Embryonic facial prominence (tissue), 1 donor: ENCODE measurements around the gene DLEC1.

Source experiments
- DNase-seq: peaks from one replicate; pipeline ENCODE4 v3.0.0-alpha.2; 2016; ENCODE audit errors: extremely low spot score

The DLEC1 gene

DNA sequence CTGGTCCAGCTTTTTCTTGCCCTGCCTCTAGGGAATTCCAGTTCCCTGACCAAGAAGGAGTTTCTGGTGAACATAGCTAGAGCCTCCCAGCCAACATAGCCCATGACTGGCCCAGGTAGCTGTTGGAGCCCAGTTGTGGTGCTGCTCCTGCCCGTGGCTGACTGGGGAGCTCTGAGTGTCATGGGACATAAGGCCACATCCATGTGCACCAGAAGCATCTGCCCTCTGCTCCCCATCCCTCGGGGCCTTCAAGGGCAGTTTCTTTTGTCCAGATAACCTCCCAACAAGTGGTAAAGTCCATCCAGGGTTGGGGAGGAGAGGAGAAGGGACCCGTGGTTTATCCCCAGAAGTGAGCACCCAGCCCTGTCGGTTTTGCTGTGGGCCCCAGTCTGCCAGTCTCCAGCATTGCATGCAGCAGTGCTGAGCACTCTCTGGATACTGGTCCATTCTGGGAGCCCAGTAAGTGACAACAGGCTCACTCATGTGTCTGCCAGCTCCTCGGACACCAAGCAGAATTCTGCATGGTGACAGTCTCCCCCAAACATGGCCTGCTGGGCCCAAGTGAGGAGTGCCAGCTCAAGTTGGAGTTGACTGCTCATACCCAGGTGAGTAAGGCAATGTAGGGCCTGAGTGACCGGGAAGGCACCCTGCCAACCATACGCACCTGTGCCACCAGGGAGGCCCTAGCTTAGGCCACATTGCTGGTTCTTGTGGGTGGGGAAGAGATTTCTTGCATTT lies 69.1 kb downstream of the DLEC1 start:
- no peak for DNase-seq

DNA sequence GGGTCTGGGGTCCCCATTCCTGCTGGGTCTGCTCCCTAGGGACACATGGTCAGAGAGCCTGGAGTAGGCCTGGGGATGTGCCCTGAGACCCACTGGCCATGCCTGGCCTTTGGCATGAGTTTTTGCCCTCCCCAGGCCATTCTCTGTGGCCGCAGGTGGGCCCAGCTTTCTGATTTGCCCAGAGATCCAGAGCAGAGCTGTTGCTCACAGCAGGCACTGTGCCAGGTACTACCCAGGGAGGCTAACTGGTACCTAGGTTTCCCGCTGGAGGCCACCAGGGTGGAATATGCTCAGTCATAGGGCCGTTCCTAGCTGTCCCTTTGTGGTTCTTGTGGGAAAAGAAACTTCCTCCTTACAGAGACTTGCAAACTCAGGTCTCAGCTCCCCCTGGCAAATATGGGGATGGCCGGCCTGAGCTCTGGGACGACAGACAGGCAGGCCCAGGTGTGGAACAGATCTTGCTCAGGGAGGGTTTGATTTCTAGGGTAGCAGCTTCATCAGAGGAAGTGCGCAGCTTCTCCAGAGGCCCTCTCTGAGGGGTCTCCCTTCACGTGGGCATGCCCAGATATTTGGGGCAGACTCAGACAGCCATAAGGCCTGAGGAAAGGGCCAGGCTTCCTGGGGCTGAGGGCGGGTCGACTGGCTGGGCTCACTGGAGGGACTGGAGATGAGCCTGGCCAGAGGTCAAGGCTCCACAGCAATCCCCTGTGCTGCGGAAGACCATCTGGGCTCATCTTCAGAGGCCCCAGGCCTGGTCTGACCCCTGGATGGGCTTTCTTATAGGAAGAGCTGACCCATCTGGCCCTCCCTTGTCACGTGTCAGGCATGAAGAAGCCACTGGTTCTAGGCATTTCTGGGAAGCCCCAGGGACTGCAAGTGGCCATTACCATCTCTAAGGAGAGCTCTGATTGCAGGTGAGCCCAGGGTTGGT lies 69.9 kb downstream of the DLEC1 start:
- no peak for DNase-seq

DNA sequence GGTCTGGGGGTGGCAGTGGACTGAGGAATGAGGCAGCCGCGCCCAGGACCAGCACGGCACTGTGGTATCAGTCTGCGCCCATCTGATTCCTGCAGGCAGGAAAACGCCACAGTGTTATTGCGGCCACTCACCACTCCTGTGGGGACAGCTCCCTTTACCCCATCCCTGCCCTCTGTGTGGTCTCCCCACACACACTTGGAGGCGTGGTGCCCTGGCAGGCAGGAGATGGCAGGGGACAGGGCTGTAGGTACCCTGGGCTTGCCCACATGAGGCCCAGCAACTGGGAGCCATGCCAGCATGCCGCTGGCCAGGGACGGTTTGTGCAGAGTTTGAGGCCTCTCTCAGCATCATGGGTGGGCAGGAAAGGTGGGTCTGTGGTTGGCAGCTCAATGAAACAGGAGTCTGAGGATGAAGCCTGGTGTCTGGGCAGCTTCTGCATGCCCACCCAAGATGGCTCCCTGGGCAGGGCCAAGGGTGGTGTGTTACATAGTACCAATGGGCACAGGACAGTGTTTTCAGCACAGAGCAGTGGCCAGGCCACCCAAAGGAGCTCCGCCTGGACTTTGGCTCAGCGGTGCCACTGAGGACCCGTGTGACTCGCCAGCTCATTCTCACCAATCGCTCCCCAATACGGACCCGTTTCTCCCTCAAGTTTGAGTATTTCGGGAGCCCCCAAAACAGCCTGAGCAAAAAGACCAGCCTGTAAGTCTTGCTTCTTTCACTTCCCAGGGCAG lies 70.7 kb downstream of the DLEC1 start:
- no peak for DNase-seq

DNA sequence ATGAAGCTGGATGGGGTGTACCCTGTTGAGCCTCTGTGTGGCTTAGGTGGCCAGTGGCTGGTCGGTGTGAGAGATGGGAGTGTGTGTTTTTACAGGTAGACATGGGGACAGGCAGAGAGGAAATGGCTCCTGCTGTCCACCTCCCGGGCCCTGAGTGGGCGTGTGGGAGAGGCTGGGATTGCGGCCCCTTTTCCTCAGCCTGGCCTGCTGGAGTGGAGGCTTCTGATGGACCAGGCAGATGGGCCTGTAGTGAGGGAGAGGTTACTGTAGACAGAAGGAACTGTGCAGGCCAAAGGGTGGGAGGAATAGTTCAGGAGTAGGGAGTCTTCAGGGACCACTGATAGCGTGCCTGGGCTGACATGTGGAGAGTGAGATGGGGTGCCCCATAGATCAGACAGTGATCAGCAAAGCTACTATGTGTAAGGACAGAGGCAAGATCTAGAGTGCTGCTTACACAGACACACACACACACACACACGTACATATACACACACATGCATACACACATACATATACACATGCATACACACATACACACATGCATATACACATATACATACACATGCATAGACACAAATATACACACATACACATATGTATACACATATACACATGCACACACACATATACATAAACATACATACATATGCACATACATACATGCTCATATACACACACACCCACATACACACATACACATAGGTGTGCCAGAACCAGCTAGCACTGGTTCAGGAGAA lies 71.5 kb downstream of the DLEC1 start:
- DNase-seq, result no peak

DNA sequence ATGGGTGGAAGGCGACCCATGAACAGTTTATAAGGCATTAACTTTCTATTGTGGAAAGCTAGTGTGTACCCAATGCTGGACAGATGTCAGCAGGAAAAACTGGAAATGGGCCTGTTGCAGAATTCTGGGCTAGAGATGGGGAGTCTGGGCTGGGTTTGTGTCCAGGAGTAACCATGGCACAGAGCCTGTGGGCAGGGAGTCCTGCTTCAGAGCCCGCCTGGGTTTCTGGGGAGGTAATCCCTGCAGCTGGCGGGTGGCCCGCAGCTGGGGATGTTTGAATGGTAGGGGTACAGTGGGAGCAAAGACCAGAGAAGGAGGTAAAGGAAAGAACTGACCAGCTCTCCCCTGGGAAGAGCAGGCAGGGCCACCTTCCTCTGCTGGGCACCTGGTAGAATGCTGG lies 72.2 kb downstream of the DLEC1 start:
- no peak for DNase-seq

DNA sequence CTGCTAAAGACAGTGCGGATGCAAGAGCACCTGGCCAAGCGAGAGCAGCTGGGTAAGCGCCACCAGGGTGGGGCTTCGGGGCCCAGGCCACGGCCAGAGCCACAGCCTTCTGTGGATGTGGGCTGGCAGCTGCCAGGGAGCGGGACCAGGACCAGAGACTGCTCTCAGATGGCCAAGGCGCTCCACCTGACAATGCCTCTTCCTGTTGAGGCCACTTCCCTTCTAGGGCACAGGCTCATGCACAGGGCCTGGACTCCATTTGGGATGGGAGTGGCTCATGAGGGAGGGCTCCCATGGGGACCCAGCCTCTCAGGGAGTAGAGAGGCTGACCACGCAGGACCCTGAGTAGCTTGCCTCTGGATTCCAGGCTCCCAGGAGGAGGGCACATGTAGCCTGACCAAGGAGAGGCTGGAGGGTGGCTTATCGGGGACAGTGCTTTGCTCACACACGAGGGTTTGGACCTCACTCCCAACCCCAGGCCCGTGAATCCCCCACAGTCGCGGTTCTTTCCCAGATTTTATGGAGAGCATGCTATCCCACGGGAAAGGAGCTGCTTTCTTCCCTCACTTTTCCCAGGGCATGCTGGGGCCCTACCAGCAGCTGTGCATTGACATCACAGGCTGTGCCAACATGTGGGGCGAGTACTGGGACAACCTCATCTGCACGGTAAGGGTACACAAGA lies 72.8 kb downstream of the DLEC1 start:
- DNase-seq, result no peak

DNA sequence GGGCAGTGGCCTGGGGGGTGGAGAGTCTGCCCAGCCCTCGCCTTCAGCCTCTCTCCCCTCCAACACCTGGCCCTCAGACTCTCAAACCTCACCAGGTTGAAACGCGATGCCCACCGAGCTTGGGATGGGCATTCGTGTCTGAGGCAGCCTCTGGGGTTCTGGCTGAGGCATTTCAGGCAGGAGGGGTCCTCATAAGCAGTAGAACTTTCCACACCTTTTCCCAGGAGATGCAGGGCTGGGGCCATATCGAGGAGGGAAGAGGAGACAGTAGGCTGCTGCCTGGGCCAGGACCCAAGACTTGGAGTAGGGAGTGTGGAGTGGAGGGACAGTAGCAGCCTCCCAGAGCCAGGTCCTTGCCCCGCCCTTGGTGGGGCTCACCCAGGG lies 73.4 kb downstream of the DLEC1 start:
- DNase-seq, result no peak

DNA sequence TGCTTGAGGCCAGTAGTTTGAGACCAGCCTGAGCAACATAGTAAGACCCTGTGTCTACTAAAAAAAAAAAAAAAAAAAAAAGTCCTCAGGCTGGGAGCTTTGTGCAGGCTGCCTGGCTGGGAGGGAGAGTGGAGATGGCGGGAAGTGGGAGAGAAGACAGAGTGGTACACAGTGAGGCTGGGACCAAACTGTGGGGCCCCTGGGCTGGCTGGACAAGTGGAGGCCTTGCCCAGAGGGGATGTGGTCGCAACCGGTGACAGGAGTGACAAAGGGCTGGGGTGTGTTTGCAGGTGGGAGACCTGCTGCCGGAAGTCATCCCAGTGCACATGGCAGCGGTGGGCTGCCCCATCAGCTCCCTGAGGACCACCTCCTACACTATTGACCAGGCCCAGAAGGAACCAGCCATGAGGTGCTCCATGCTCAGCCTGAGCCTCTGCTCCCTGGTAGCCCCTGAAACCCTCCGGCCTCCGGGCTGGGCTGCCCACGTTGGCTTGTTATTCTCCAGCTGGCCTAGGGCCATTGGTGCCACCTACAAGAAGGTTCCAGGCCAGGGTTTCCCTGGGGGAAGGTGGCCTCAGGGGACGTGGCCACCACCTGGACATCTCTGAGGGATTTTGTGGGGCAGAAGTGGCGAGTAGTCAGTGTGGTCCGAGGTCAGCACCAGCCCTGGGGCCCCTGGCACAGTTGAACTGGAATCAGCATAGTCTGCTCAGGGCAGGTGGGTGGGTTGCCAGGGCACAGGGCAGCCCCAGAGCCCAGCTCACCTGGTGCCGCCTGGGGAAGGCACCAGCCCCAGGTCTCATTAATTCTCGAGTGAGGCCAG lies 75.3 kb downstream of the DLEC1 start:
- no peak for DNase-seq

DNA sequence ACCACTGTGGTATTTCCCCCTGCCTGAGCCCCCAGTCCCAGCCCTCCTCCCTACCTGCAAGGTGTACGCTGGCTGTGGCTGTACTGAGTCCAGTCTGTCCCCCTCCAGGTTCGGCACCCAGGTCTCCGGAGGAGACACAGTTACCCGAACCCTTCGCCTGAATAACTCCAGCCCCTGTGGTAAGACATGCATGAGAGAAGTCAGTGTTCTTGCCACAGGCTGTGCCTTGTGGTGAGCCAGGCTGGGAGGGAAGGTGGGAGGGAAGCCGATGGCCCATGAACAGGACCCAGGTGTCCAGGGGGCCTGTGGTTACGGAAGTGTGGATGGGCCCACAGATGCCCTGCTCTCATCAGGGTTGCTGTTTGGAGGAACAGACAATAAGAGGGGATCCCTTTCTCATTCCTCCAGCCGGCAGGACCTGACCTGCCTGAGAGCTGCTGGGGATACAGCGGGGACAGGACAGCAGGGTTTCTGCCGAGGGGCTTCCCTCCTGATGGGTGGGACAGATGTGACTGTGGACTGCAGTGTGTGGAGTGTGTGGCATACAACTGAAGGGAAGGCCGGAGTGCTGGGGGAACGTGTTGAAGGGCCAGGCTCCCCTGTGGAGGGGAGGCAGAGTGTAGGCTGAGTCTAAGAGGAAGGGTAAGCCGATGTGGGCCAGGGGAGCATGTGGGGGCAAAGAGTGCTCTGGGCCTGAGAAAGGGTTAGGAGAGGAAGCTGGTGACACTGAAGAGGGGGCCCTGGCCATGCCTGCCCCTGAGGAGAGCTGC lies 76.1 kb downstream of the DLEC1 start:
- no peak for DNase-seq

DNA sequence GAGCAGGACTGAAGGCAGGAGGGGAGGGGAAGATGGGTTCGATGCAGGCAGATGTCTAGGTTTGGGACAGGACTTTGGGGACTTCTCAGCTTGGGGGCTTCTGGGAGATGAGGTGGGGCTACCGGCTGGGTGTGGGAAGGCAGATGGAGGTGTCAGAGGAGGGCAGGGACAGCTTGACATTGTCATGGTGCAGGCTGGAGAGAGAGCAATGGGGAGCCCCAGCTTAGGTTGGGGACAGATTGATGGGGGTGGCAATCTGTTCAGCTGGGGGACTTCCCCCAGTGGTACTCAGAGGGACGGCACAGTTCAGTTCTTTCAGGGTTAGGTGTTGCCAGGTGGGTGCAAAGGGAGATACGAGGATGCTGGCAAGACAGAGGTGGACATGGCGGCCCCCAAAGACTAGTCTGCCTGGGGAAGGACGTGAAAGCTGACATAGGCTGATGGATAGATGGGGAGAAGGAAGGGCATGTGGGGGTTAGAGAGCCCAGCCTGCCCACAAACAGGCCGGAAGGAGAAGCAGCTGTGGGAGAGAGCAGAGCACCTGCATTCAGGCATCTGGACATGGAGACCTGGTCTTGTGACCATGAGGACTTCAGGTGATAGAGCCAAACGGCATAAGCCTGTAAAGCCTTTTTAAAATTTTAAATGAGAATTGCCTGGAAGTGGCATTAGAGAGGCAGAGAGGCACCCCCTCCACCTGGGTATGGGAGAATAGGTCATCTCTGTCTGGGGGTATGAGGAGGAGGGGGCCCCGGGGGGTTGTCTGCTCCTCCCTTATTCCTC lies 76.8 kb downstream of the DLEC1 start:
- no peak for DNase-seq

DNA sequence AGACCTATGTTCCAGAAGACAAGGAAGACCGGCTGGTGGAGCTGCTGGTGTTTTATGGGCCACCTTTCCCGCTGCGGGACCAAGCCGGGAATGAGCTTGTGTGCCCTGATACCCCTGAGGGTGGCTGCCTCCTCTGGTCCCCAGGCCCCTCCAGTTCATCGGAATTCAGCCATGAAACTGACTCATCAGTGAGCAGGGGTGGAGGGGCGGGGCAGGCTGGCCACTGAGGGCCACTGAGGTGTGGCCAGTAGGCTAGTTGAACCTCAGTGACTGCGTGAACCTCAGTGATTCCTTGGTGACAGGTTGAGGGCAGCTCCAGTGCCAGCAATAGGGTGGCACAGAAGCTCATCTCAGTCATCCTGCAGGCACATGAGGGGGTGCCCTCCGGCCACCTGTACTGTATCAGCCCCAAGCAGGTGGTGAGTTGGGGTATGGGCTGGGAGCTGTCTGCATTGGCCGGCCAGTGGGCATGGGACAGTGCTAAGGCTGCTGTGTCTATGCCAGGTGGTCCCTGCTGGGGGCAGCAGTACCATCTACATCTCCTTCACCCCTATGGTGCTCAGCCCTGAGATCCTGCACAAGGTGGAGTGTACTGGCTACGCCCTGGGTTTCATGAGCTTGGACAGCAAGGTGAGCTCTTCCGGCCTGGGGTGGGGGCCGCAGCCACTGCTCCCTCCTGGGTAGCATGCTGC lies 77.6 kb downstream of the DLEC1 start:
- DNase-seq, result no peak

DNA sequence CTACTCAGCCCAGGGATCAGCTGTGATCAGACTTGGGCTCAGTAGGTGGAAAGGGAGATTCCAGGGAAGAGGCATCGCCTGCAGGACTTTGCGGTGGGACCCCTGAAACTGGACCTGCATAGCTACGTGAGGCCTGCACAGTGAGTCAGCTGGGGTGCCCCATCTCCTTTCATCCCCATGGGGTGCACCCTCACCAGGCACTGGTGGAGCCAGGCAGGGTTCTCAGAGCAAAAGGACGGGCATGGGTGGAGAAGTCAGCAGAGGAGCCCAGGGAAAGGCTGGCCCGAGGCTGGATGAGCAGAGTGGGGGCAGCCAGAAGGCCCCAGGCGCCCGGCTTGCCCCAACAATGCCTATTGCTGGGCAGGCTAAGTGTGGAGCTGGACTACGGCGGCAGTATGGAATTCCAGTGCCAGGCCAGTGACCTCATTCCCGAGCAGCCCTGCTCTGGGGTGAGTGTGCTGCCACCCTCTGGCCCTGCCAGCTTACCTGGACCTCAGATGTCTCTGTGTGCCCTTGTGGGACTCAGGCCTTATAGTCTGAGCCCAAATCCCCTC lies 78.2 kb downstream of the DLEC1 start:
- DNase-seq, result no peak

DNA sequence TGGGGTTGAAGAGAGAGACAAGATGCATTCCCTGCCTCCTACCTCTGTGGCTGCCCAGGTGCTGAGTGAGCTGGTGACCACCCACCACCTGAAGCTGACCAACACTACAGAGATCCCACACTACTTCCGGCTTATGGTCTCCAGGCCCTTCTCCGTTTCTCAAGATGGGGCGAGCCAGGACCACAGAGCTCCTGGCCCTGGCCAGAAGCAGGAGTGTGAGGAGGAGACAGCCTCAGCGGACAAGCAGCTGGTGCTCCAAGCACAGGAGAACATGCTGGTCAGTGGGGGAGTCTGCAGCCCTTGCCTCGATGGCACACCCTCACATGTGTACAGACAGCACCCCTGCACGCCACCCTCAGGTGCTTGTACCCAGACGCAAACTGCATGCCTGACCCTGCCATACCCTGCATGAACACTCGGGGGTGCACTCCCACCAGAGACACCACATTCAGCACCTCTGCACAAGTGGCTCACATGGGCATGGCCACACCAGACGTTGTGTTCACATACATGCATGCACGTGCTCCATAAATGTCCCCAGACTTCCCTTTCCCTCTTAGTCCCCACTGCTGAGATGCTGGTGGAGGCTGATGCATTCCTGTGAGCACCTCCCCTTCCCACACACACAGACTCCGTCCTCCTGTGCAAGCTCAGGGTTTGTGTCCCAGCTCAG lies 78.9 kb downstream of the DLEC1 start:
- no peak for DNase-seq

DNA sequence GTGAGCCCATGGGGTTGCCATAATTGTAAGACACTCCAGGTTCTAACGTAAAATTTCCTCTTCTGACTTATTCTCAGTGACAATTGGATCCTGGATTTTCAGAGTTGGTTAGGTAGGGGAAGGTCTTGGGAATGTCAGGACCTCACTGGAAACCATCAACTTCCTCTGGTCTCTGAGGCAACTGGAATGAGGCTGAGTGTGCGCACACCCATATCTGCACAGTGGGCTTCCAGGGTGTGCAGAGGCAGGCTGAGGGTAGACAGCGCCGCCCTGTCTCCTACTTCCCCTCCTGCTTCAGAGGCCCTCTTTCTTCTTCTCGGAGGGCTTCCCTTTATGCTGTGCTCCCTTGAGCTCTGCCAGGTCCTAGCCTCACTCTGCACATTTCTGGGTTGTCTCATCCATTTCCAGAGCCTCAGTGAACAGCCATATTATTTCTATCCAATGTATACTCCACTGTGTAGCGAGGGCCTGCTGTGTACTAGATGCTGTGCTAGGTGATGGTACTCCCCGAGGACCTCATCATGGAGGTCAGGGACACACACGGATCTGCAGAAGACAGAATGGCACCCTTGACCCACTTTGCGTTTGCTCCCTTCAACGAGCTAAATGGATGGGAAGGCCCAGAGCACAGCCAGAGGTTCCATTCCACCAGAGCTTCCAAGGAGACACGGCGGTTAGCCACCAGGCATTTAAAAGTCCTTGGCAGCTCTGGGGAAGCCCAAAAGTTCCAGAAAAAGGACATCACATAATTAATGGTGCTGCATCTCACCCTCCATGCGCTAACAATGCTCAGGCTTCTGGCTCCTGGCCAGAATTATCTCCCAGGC lies 79.6 kb downstream of the DLEC1 start:
- DNase-seq, result no peak

DNA sequence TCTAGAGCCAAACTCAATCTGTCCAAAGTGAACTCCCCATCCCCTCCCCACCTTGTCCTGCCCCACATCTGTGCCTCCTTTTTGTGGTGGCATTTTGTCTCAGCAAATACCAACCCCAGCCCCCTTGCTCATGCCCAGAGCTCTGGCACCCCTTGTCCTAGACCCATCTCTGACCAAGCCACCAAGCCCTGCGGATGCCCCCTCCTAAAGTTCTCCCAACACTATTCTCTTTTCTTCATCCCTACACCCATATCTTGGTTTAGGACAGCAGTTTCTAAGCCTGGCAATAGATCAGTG lies 80.2 kb downstream of the DLEC1 start:
- no peak for DNase-seq
